ENCODE measurements around the gene FLII. TPM values are rescaled to one million over a fixed set of nuclear protein-coding genes. Genes with fewer than 3 reads are reported as not detected.

The FLII gene
- total RNA-seq, 4 donors from 2014 or later: 190 to 344 (median 232) TPM

GRCh38 chr17:18236494-18236893 is 22.0 kb downstream of the FLII start:
- Histone ChIP-seq H3K27me3 (no peaks in the 10 kb centered on the region), H3K4me3 (no peak overlapping the region), H3K27ac (peak overlapping the region in 3 of 4 donors; percentile 75 to 91 (median 79)), H3K4me1 (peaks cover 0 to 29% (median 9%) of the 10 kb centered on the region in 3 donors), H3K9me3 (no peaks in the 10 kb centered on the region), H3K36me3 (peaks cover 16 to 97% (median 30%) of the 10 kb centered on the region in 3 donors)
- no peak for DNase-seq
- WGBS, 2 donors: 91% methylated on average over 7 of the region's 18 CpGs; no CpG with 5 or more reads in 1 of the 2 donors
- no peak for TF ChIP-seq CTCF (IDR thresholded peaks at IDR 0.05)
- intact Hi-C loops (cut with DNase I): no loop called here

DNA sequence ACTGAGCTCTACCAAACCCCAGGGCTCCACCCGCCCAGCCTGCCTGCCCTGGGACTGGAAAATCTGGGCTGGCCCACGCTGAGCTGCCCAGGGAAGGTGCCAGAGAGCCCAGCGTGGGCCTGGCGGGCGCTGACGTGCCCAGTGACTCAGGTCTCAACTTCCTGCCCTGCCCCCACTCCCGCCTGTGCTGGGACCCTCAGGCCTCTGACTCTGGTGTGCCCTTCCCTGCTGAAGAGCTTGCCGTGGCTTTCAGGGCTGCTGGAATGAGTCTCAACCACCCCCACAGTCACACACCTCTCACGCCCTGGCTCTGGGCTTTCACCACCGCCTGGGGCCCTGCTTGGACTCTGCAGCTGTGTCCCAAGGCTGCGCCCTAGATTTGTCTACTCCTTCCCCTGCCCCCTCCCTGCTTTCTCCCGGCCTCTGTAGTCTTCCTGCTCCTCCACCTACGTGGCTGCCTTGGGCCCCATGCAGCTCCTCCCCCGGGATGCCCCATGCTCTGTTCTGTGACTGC is 22.7 kb downstream of the FLII start:
- Histone ChIP-seq H3K27me3 (no peaks in the 10 kb centered on the region), H3K9me3 (no peaks in the 10 kb centered on the region), H3K36me3 (peaks cover 16 to 91% (median 30%) of the 10 kb centered on the region in 3 donors), H3K4me3 (no peak overlapping the region), H3K27ac (peak overlapping the region; percentile 75 to 91 (median 78)), H3K4me1 (peaks cover 0 to 29% (median 9%) of the 10 kb centered on the region in 3 donors)
- 43 to 52% methylated on average over 7 to 13 of the region's 14 CpGs for WGBS, 2 donors
- no peak for TF ChIP-seq CTCF (IDR thresholded peaks at IDR 0.05)
- no peak for TF ChIP-seq POLR2A (IDR thresholded peaks at IDR 0.05)
- no peak for DNase-seq
- intact Hi-C loops (cut with DNase I): no loop called here

DNA sequence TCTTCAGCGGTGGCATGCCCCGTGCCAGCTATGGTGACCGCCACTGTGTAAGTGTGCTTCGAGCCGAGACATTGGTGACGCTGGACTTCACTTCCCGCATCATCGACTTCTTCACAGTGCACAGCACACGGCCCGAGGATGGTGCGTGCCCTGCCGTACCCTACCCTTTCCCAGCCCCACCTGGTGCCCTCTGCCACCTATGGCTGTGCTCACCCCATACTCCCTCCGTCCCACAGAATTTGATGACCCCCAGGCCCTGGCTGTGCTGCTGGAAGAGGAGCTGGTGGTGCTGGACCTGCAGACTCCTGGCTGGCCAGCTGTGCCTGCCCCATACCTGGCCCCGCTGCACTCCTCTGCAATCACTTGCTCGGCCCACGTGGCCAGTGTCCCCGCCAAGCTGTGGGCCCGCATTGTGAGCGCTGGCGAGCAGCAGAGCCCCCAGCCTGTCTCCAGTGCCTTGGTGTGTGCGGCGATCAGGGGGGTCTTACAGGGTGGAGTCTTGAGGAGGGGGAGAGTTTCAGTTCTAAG is 23.6 kb downstream of the FLII start:
- no peaks in the 10 kb centered on the region for H3K27me3 ChIP-seq
- H3K36me3 ChIP-seq: peaks cover 16 to 82% (median 30%) of the 10 kb centered on the region in 3 donors
- no peak overlapping the region for H3K4me3 ChIP-seq
- 91 to 100% methylated on average over 1 to 5 of the region's 22 CpGs for WGBS, 2 donors
- peaks cover 0 to 29% (median 9%) of the 10 kb centered on the region in 3 donors for H3K4me1 ChIP-seq
- no peak for TF ChIP-seq POLR2A (IDR thresholded peaks at IDR 0.05)
- TF ChIP-seq CTCF (IDR thresholded peaks at IDR 0.05): no peak
- intact Hi-C loops (cut with DNase I): no loop called here
- DNase-seq: no peak
- H3K27ac ChIP-seq: peak overlapping the region; percentile 75 to 91 (median 78)
- H3K9me3 ChIP-seq: no peaks in the 10 kb centered on the region

DNA sequence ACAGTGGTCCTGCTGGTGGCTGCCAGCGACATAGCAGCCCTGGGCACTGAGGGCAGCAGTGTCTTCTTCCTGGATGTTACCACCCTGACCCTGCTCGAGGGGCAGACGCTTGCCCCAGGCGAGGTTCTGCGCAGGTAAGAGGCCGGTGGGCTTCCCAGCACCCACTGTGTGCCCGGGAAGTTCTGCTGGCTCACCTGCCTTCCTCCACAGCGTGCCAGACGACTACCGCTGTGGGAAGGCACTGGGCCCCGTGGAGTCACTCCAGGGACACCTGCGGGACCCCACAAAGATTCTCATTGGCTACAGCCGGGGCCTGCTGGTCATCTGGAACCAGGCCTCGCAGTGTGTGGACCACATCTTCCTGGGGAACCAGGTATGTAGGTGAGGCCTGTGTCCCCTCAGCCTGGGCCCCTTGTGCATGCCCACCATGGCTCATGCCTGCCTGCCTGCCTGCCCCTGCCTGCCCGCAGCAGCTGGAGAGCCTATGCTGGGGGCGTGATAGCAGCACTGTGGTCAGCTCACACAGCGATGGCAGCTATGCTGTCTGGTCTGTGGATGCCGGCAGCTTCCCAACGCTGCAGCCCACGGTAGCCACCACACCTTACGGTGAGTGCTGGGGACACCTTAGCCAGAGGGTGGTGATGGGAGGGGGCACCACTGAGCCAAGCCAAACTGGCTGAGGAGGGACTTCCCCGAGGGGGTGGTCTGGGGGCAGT is 24.6 kb downstream of the FLII start:
- H3K9me3 ChIP-seq: no peaks in the 10 kb centered on the region
- intact Hi-C loops (cut with DNase I): no loop called here
- no peak overlapping the region for H3K27ac ChIP-seq
- no peak for DNase-seq
- TF ChIP-seq POLR2A (IDR thresholded peaks at IDR 0.05) (no peak), CTCF (IDR thresholded peaks at IDR 0.05) (no peak)
- H3K36me3 ChIP-seq: peaks cover 16 to 72% (median 30%) of the 10 kb centered on the region in 3 donors
- 95% methylated on average over 7 of the region's 22 CpGs; no CpG with 5 or more reads in 1 of the 2 donors for WGBS, 2 donors
- H3K4me1 ChIP-seq: peaks cover 0 to 29% (median 9%) of the 10 kb centered on the region in 3 donors
- no peak overlapping the region for H3K4me3 ChIP-seq
- H3K27me3 ChIP-seq: no peaks in the 10 kb centered on the region

DNA sequence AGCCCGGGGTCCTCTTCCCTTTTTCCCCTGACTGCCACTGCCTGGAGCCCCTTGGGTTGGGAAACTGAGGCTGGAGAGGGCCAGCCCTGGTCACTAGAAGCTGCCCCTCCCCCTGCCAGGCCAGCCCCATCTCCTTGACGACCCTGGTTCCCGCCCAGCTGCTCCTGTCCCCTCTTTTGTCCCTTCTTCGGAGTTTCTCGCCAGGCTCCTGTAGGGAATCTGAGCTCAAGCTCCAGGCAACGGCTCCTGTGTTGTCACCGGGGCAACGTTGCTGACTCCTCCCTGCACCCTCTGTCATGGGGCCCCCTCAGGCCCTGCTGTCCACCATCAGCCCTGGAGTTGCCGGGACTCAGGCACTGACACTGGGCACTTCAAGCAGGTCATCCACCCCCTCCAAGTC is 27.4 kb downstream of the FLII start:
- DNase-seq: no peak
- no peaks in the 10 kb centered on the region for H3K9me3 ChIP-seq
- H3K27me3 ChIP-seq: no peaks in the 10 kb centered on the region
- 69 to 75% methylated on average over 2 to 8 of the region's 9 CpGs for WGBS, 2 donors
- H3K4me1 ChIP-seq: peaks cover 5 to 51% (median 18%) of the 10 kb centered on the region in 3 donors
- TF ChIP-seq CTCF (IDR thresholded peaks at IDR 0.05): no peak
- no peak for TF ChIP-seq POLR2A (IDR thresholded peaks at IDR 0.05)
- H3K4me3 ChIP-seq: no peak overlapping the region
- H3K27ac ChIP-seq: no peak overlapping the region
- H3K36me3 ChIP-seq: peaks cover 6 to 45% (median 16%) of the 10 kb centered on the region in 3 donors
- intact Hi-C loops (cut with DNase I): no loop called here
